Vagina (tissue), 2 donors: ENCODE results near the gene PARP4. TPM values are rescaled to one million over a fixed set of nuclear protein-coding genes. Genes with fewer than 3 reads are reported as not detected.
"Not testable (repeated sequence)": the region's sequence is repeated elsewhere in the genome, so short reads cannot be mapped to it uniquely, and the experiment has no call there.

Source experiments
- DNase-seq, 2 donors: peaks; one replicate each; pipeline ENCODE4 v3.0.0-alpha.2; 2017; ENCODE audit errors: extremely low spot score in 2 of 2
- H3K27ac ChIP-seq: fragments of 200-600 bp; sonication (generic); one replicate; pipeline ENCODE4 v1.5.1; 2019
- H3K27me3 ChIP-seq: fragments of 200-600 bp; sonication (generic); one replicate; pipeline ENCODE4 v1.5.1; 2019
- H3K36me3 ChIP-seq, 2 donors: fragments of 200-600 bp; sonication (generic); one replicate each; pipeline ENCODE4 v1.5.1; 2017 to 2019
- H3K4me1 ChIP-seq: fragments of 200-600 bp; sonication (generic); one replicate; pipeline ENCODE4 v1.5.1; 2019
- H3K4me3 ChIP-seq, 2 donors: fragments of 200-600 bp; sonication (generic); 1 replicate in 1 of 2; 2 replicates in 1 of 2; pipeline ENCODE4 v1.5.1; 2016 to 2019
- H3K9me3 ChIP-seq: fragments of 200-600 bp; sonication (generic); one replicate; pipeline ENCODE4 v1.5.1; 2019
- CTCF ChIP-seq, 3 experiments: fragments of 450-650 bp in 2 of 3; fragments of 200-600 bp in 1 of 3; sonication (generic) in 1 of 3; IDR thresholded peaks; one replicate each; pipeline ENCODE4 v1.5.1; 2017 to 2019; ENCODE audit warnings: antibody characterized with exemption in 3 of 3, mild to moderate bottlenecking in 2 of 3, moderate library complexity in 2 of 3
- POLR2A ChIP-seq, 2 donors: fragments of 450-650 bp; IDR thresholded peaks; one replicate each; pipeline ENCODE4 v1.6.1; 2017; ENCODE audit warnings: antibody characterized with exemption in 2 of 2, mild to moderate bottlenecking in 2 of 2, moderate library complexity in 2 of 2
- POLR2AphosphoS5 ChIP-seq, 2 donors: sonication (generic); formaldehyde crosslinking; IDR thresholded peaks; one replicate each; pipeline ENCODE4 v1.9.0; 2017; ENCODE audit warnings: antibody characterized with exemption in 2 of 2, mild to moderate bottlenecking in 2 of 2, low read depth in 1 of 2; ENCODE audit not compliant: insufficient read depth in 1 of 2
- intact Hi-C: fragments of 100-400 bp; cut with DNase I; formaldehyde crosslinking; loops from one replicate; pipeline ENCODE4 v1.15.1; 2023
- total RNA-seq: library from RNA; depleted of rRNA; stranded (reverse); fragments of >200 nt; gene quantifications from one replicate; pipeline ENCODE4 v1.2.3, GENCODE V29; 2016

PARP4 gene
- total RNA-seq, 1 donor from 2014 or later: 47.4 TPM

GRCh38 chr13:24505256-24505655 is 7.3 kb downstream of the PARP4 start:
- DNase-seq: no peak
- Histone ChIP-seq H3K36me3 (peaks cover 0 to 7% of the 10 kb centered on the region in 2 donors), H3K27ac (no peak overlapping the region), H3K4me3 (no peak overlapping the region), H3K9me3 (no peaks in the 10 kb centered on the region), H3K27me3 (no peaks in the 10 kb centered on the region), H3K4me1 (peaks cover 12% of the 10 kb centered on the region)
- intact Hi-C loops: no loop called here
- TF ChIP-seq CTCF (IDR thresholded peaks at IDR 0.05) (no peak), POLR2AphosphoS5 (IDR thresholded peaks at IDR 0.05; ENCODE audit: insufficient read depth in 1 of 2, low read depth in 1 of 2) (no peak), POLR2A (IDR thresholded peaks at IDR 0.05) (no peak)

DNA sequence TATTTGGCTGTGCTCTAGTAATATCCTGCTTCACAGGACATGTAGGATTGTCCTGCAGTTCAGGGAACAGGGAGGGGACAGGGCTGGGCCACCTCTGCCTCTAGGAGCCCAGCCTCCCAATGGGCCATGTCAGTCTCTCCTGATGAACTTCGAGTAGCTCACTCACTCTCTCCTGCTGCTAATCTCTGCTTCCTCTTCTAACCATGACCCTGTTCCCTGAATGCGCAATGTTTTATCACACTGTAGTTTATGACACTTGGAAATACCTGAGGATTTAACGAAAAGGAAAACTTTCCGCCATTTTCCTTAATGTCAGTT is 9.2 kb downstream of the PARP4 start:
- Histone ChIP-seq H3K4me1 (peaks cover 12% of the 10 kb centered on the region), H3K27ac (no peak overlapping the region)

GRCh38 chr13:24502533-24503378 is 9.8 kb downstream of the PARP4 start:
- H3K36me3 ChIP-seq: peaks cover 0 to 11% of the 10 kb centered on the region in 2 donors
- intact Hi-C loops: no loop called here
- no peak for DNase-seq
- TF ChIP-seq POLR2A (IDR thresholded peaks at IDR 0.05) (no peak), POLR2AphosphoS5 (IDR thresholded peaks at IDR 0.05; ENCODE audit: insufficient read depth in 1 of 2, low read depth in 1 of 2) (no peak), CTCF (IDR thresholded peaks at IDR 0.05) (no peak)
- no peak overlapping the region for H3K4me3 ChIP-seq
- H3K27me3 ChIP-seq: no peaks in the 10 kb centered on the region
- no peaks in the 10 kb centered on the region for H3K9me3 ChIP-seq
- H3K4me1 ChIP-seq: peaks cover 12% of the 10 kb centered on the region
- H3K27ac ChIP-seq: no peak overlapping the region

More for the DNA sequence above, 9.2 kb downstream of the PARP4 start:
- no peak for TF ChIP-seq CTCF (IDR thresholded peaks at IDR 0.05)
- no peak for TF ChIP-seq POLR2AphosphoS5 (IDR thresholded peaks at IDR 0.05; ENCODE audit: insufficient read depth in 1 of 2, low read depth in 1 of 2)
- no peak for TF ChIP-seq POLR2A (IDR thresholded peaks at IDR 0.05)
- DNase-seq: no peak
- H3K4me3 ChIP-seq: no peak overlapping the region
- peaks cover 0 to 7% of the 10 kb centered on the region in 2 donors for H3K36me3 ChIP-seq
- intact Hi-C loops: no loop called here
- no peaks in the 10 kb centered on the region for H3K27me3 ChIP-seq
- H3K9me3 ChIP-seq: no peaks in the 10 kb centered on the region

- intact Hi-C loops: no loop called here
- H3K27ac ChIP-seq: no peak overlapping the region
- no peak overlapping the region for H3K4me3 ChIP-seq
- H3K4me1 ChIP-seq: peaks cover 12% of the 10 kb centered on the region
- H3K36me3 ChIP-seq: peaks cover 0 to 23% of the 10 kb centered on the region in 2 donors
- no peaks in the 10 kb centered on the region for H3K27me3 ChIP-seq
- H3K9me3 ChIP-seq: no peaks in the 10 kb centered on the region
- DNase-seq: no peak
- TF ChIP-seq CTCF (IDR thresholded peaks at IDR 0.05) (no peak), POLR2AphosphoS5 (IDR thresholded peaks at IDR 0.05; ENCODE audit: insufficient read depth in 1 of 2, low read depth in 1 of 2) (no peak), POLR2A (IDR thresholded peaks at IDR 0.05) (no peak)
These were observed 11.6 kb downstream of the PARP4 start for GRCh38 chr13:24500977-24501376.

- Histone ChIP-seq H3K9me3 (no peaks in the 10 kb centered on the region), H3K4me1 (peaks cover 6% of the 10 kb centered on the region), H3K36me3 (peaks cover 0 to 45% of the 10 kb centered on the region in 2 donors), H3K4me3 (no peak overlapping the region), H3K27me3 (no peaks in the 10 kb centered on the region), H3K27ac (no peak overlapping the region)
- intact Hi-C loops: no loop called here
- DNase-seq: no peak
- TF ChIP-seq POLR2A (IDR thresholded peaks at IDR 0.05) (no peak), CTCF (IDR thresholded peaks at IDR 0.05) (no peak), POLR2AphosphoS5 (IDR thresholded peaks at IDR 0.05; ENCODE audit: insufficient read depth in 1 of 2, low read depth in 1 of 2) (no peak)
These were observed 14.8 kb downstream of the PARP4 start for GRCh38 chr13:24497742-24498141.

GRCh38 chr13:24496295-24496694 is 16.3 kb downstream of the PARP4 start:
- H3K27me3 ChIP-seq, H3K4me1 ChIP-seq, H3K27ac ChIP-seq, H3K9me3 ChIP-seq, intact Hi-C loops, H3K4me3 ChIP-seq, DNase-seq: not testable (repeated sequence)
- H3K36me3 ChIP-seq: peaks cover 0 to 56% of the 10 kb centered on the region in 2 donors
